OCI-LY7 (cell line): Measurements from ENCODE around the gene KDM3A. TPM values are rescaled to one million over a fixed set of nuclear protein-coding genes. Genes with fewer than 3 reads are reported as not detected.

ENCODE experiments used
- BruUV-seq: library from RNA; stranded (reverse); fragments of 400-500 nt; replicated peaks from 2 replicates; lab custom pipeline; 2021; lab: Mats Ljungman, UMichigan
- CTCF ChIA-PET: fragments of 300-600 bp; sonication (Branson Sonifier 250); formaldehyde crosslinking; loops from one replicate; lab custom pipeline; 2022; ENCODE audit warnings: antibody characterized with exemption; ENCODE audit not compliant: unreplicated experiment; lab: Charles Lee
- POLR2A ChIA-PET: fragments of 300-600 bp; sonication (Branson Sonifier 250); formaldehyde crosslinking; loops from one replicate; lab custom pipeline; 2022; ENCODE audit warnings: antibody characterized with exemption; lab: Charles Lee
- DNase-seq: peaks from one replicate; pipeline ENCODE4 v3.0.0-alpha.2; 2015; ENCODE audit warnings: low spot score
- H2AFZ ChIP-seq: fragments of 200-600 bp; sonication (generic), shearing (Covaris generic); 2 replicates; pipeline ENCODE4 v1.6.1; 2014; ENCODE audit warnings: mild to moderate bottlenecking, antibody characterized with exemption, low read length, moderate library complexity
- H3K27ac ChIP-seq: fragments of 200-600 bp; sonication (generic); 2 replicates; pipeline ENCODE4 v1.5.1; 2014; ENCODE audit warnings: mixed run types, low read depth, mild to moderate bottlenecking, moderate library complexity, low read length, inconsistent platforms; ENCODE audit not compliant: poor library complexity, severe bottlenecking
- H3K36me3 ChIP-seq: fragments of 200-600 bp; sonication (generic); 2 replicates; pipeline ENCODE4 v1.6.1; 2014; ENCODE audit warnings: mild to moderate bottlenecking, antibody characterized with exemption, low read length, moderate library complexity, mixed read lengths; ENCODE audit not compliant: insufficient read depth
- H3K4me1 ChIP-seq: fragments of 200-600 bp; sonication (generic); 2 replicates; pipeline ENCODE4 v1.5.1; 2014; ENCODE audit warnings: mild to moderate bottlenecking, low read length; ENCODE audit not compliant: insufficient read depth, poor library complexity, severe bottlenecking
- H3K4me2 ChIP-seq: fragments of 200-600 bp; sonication (generic); 2 replicates; pipeline ENCODE4 v1.6.1; 2014; ENCODE audit warnings: mild to moderate bottlenecking, low read length
- H3K4me3 ChIP-seq: fragments of 200-600 bp; sonication (generic); 2 replicates; pipeline ENCODE4 v1.5.1; 2014; ENCODE audit warnings: mild to moderate bottlenecking, low read depth, low read length; ENCODE audit not compliant: poor library complexity, severe bottlenecking
- H3K79me2 ChIP-seq: fragments of 200-600 bp; sonication (generic); 2 replicates; pipeline ENCODE4 v1.6.1; 2016; ENCODE audit warnings: low read depth, mild to moderate bottlenecking, low read length, moderate library complexity, mixed read lengths; ENCODE audit not compliant: insufficient read depth
- H3K9me2 ChIP-seq: fragments of 200-600 bp; sonication (generic); 2 replicates; pipeline ENCODE4 v1.6.1; 2016; ENCODE audit warnings: mild to moderate bottlenecking, low read length, mixed read lengths; ENCODE audit not compliant: insufficient read depth
- H3K9me3 ChIP-seq: fragments of 200-600 bp; sonication (generic); 2 replicates; pipeline ENCODE4 v1.6.1; 2014; ENCODE audit warnings: mild to moderate bottlenecking, mixed run types, low read length, mixed read lengths
- H4K20me1 ChIP-seq: fragments of 200-600 bp; sonication (generic); 2 replicates; pipeline ENCODE4 v1.6.1; 2014; ENCODE audit warnings: mild to moderate bottlenecking, antibody characterized with exemption, low read length, moderate library complexity, mixed read lengths; ENCODE audit not compliant: insufficient read depth
- EZH2phosphoT487 ChIP-seq: fragments of 200-600 bp; sonication (generic); IDR thresholded peaks from 2 replicates; pipeline ENCODE4 v1.6.1; 2018; ENCODE audit warnings: low read depth, borderline replicate concordance, mild to moderate bottlenecking, mixed run types, antibody characterized with exemption, low read length, moderate library complexity, mixed read lengths
- intact Hi-C: fragments of 100-400 bp; cut with micrococcal nuclease; formaldehyde crosslinking; loops from one replicate; pipeline ENCODE4 v1.10.0; 2022; ENCODE audit not compliant: unreplicated experiment
- total RNA-seq, 2 experiments: library from RNA; depleted of rRNA in 1 of 2; stranded (reverse); fragments of >200 nt in 1 of 2; shearing (Covaris generic) in 1 of 2; gene quantifications; 2 replicates each; pipeline ENCODE4 v1.2.3, GENCODE V29; 2014 to 2022
- TF ChIP-seq, protein P1 (sequence below): fragments of 200-600 bp; sonication (generic); conservative IDR thresholded peaks from 2 replicates; pipeline ENCODE4 v1.5.1; 2014; ENCODE audit warnings: mild to moderate bottlenecking, antibody characterized with exemption, low read length, moderate library complexity, mixed read lengths

The KDM3A gene
- total RNA-seq, 2 experiments from 2014 or later: 14.5 to 55.7 TPM

DNA sequence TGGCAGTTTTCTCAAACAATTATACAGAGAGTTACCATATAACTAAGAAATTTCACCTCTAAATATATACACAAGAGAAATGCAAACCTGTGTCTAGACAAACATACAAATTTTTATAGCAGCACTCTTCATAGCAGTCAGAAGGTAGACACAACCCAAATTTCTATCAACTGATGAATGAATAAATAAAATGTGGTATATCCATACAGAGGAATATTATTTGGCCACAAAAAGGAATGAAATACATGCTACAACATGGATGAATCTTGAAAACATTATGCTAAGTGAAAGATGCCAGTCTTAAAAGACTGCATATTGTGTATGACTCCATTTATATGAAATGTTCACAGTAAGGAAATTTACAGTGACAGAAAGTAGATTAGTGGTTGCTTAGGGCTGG is 30.6 kb upstream of the KDM3A start:
- H3K79me2 ChIP-seq: no peaks in the 10 kb centered on the region
- intact Hi-C loops: no loop called here
- ChIA-PET POLR2A (no interaction called here), CTCF (no interaction called here)
- BruUV-seq: no TSS peak
- no peak for DNase-seq
- H3K27ac ChIP-seq: no peak overlapping the region
- H3K4me2 ChIP-seq: no peak overlapping the region
- no peak overlapping the region for H2AFZ ChIP-seq
- H3K9me3 ChIP-seq: no peaks in the 10 kb centered on the region
- H4K20me1 ChIP-seq: no peaks in the 10 kb centered on the region
- TF ChIP-seq, protein P1, sequence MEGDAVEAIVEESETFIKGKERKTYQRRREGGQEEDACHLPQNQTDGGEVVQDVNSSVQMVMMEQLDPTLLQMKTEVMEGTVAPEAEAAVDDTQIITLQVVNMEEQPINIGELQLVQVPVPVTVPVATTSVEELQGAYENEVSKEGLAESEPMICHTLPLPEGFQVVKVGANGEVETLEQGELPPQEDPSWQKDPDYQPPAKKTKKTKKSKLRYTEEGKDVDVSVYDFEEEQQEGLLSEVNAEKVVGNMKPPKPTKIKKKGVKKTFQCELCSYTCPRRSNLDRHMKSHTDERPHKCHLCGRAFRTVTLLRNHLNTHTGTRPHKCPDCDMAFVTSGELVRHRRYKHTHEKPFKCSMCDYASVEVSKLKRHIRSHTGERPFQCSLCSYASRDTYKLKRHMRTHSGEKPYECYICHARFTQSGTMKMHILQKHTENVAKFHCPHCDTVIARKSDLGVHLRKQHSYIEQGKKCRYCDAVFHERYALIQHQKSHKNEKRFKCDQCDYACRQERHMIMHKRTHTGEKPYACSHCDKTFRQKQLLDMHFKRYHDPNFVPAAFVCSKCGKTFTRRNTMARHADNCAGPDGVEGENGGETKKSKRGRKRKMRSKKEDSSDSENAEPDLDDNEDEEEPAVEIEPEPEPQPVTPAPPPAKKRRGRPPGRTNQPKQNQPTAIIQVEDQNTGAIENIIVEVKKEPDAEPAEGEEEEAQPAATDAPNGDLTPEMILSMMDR: no peak
- no peak for TF ChIP-seq EZH2phosphoT487
- H3K4me3 ChIP-seq: no peak overlapping the region
- H3K36me3 ChIP-seq: no peaks in the 10 kb centered on the region
- H3K4me1 ChIP-seq: no peaks in the 10 kb centered on the region
- no peaks in the 10 kb centered on the region for H3K9me2 ChIP-seq

GRCh38 chr2:86411396-86411795 is 29.8 kb upstream of the KDM3A start:
- no peak overlapping the region for H3K27ac ChIP-seq
- no peak for DNase-seq
- TF ChIP-seq, protein P1: no peak
- no peak for TF ChIP-seq EZH2phosphoT487
- H3K9me2 ChIP-seq: no peaks in the 10 kb centered on the region
- no peak overlapping the region for H3K4me3 ChIP-seq
- CTCF ChIA-PET: no interaction called here
- BruUV-seq: no TSS peak
- H3K4me2 ChIP-seq: no peak overlapping the region
- H3K36me3 ChIP-seq: no peaks in the 10 kb centered on the region
- no peak overlapping the region for H2AFZ ChIP-seq
- H3K79me2 ChIP-seq: no peaks in the 10 kb centered on the region
- H3K4me1 ChIP-seq: no peaks in the 10 kb centered on the region
- POLR2A ChIA-PET: interaction anchor here (0.7 kb wide), 1 partner anchor 140 kb away, joined by 3 read pairs; no protein-coding TSS in a partner anchor
- no peaks in the 10 kb centered on the region for H3K9me3 ChIP-seq
- no peaks in the 10 kb centered on the region for H4K20me1 ChIP-seq
- intact Hi-C loops: no loop called here

DNA sequence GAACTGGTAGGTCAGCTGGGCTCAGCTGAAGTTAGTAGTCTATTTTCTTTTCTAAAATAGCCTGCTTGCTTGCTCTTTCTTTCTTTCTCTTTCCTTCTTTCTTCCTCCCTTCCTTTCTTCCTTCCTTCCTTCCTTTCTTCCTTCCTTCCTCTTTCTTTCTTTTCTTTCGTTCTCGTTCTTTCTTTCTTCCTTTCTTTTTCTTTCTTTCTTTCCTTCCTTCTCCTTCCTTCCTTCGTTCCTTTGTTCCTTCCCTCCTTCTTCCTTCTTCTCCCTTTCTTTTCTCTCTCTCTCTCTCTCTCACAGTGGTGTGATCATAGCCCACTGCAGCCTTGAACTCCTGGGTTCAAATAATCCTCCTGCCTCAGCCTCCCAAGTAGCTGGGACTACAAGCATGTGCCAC is 29.2 kb upstream of the KDM3A start:
- no peaks in the 10 kb centered on the region for H3K36me3 ChIP-seq
- ChIA-PET CTCF (no interaction called here), POLR2A (no interaction called here)
- TF ChIP-seq EZH2phosphoT487: no peak
- TF ChIP-seq, protein P1: no peak
- no peaks in the 10 kb centered on the region for H3K4me1 ChIP-seq
- no TSS peak for BruUV-seq
- H3K4me2 ChIP-seq: no peak overlapping the region
- H3K9me3 ChIP-seq: no peaks in the 10 kb centered on the region
- no peak overlapping the region for H3K4me3 ChIP-seq
- intact Hi-C loops: no loop called here
- H2AFZ ChIP-seq: no peak overlapping the region
- DNase-seq: no peak
- no peak overlapping the region for H3K27ac ChIP-seq
- H3K9me2 ChIP-seq: no peaks in the 10 kb centered on the region
- no peaks in the 10 kb centered on the region for H3K79me2 ChIP-seq
- no peaks in the 10 kb centered on the region for H4K20me1 ChIP-seq
